Fibroblast of lung (primary cell): Measurements from ENCODE around the gene GPSM1. TPM values are rescaled to one million over a fixed set of nuclear protein-coding genes. Genes with fewer than 3 reads are reported as not detected.

ENCODE experiments used
- DNase-seq, 2 donors: peaks; one replicate each; pipeline versions ENCODE4 v3.0.0 to v3.0.0-alpha.2; 2010; ENCODE audit warnings: low read depth in 2 of 2
- H2AFZ ChIP-seq: 2 replicates; pipeline ENCODE4 v1.5.1; 2012; ENCODE audit warnings: low read length, control low read depth, inconsistent platforms
- H3K27ac ChIP-seq: 2 replicates; pipeline ENCODE4 v1.5.1; 2011; ENCODE audit warnings: low read length, control low read depth; ENCODE audit not compliant: insufficient read depth
- H3K27me3 ChIP-seq: 2 replicates; pipeline ENCODE4 v1.5.1; 2011; ENCODE audit warnings: mild to moderate bottlenecking, low read length; ENCODE audit not compliant: control insufficient read depth, insufficient read depth
- H3K36me3 ChIP-seq: 2 replicates; pipeline ENCODE4 v1.5.1; 2011; ENCODE audit warnings: low read length; ENCODE audit not compliant: control insufficient read depth, insufficient read depth
- H3K4me1 ChIP-seq: 2 replicates; pipeline ENCODE4 v1.5.1; 2011; ENCODE audit warnings: low read length; ENCODE audit not compliant: control insufficient read depth, insufficient read depth; ENCODE audit errors: extremely low read depth
- H3K4me2 ChIP-seq: 2 replicates; pipeline ENCODE4 v1.5.1; 2011; ENCODE audit warnings: low read length, control low read depth; ENCODE audit not compliant: insufficient read depth; ENCODE audit errors: extremely low read depth
- H3K4me3 ChIP-seq, 4 experiments: fragments of 200-600 bp in 1 of 4; sonication (generic) in 1 of 4; replicated peaks in 1 of 4; 2 replicates each; pipeline ENCODE4 v1.5.1; 2011 to 2016; ENCODE audit warnings: low read length in 4 of 4, low read depth in 3 of 4, mild to moderate bottlenecking in 3 of 4, control low read depth in 2 of 4, inconsistent platforms in 1 of 4, mixed read lengths in 1 of 4; ENCODE audit not compliant: insufficient read depth in 1 of 4; ENCODE audit errors: control extremely low read depth in 1 of 4
- H3K79me2 ChIP-seq: 2 replicates; pipeline ENCODE4 v1.5.1; 2012; ENCODE audit warnings: mild to moderate bottlenecking, low read length, inconsistent platforms; ENCODE audit not compliant: control insufficient read depth, insufficient read depth
- H3K9ac ChIP-seq: 2 replicates; pipeline ENCODE4 v1.5.1; 2011; ENCODE audit warnings: mild to moderate bottlenecking, low read length, control low read depth; ENCODE audit not compliant: insufficient read depth
- H3K9me3 ChIP-seq: 2 replicates; pipeline ENCODE4 v1.5.1; 2012; ENCODE audit warnings: low read depth, low read length; ENCODE audit not compliant: control insufficient read depth, insufficient read depth
- H4K20me1 ChIP-seq: 2 replicates; pipeline ENCODE4 v1.5.1; 2011; ENCODE audit warnings: low read length; ENCODE audit not compliant: control insufficient read depth, insufficient read depth; ENCODE audit errors: extremely low read depth
- CTCF ChIP-seq, 2 donors: IDR thresholded peaks in 1 of 2; conservative IDR thresholded peaks in 1 of 2; 1 replicate in 1 of 2; 2 replicates in 1 of 2; pipeline ENCODE4 v1.5.1; 2011 to 2012; ENCODE audit warnings: low read length in 2 of 2, control low read depth in 1 of 2, inconsistent platforms in 1 of 2, low read depth in 1 of 2, mild to moderate bottlenecking in 1 of 2
- EZH2 ChIP-seq: IDR thresholded peaks from 2 replicates; pipeline ENCODE4 v1.5.1; 2012; ENCODE audit warnings: low read length, control low read depth, mild to moderate bottlenecking; ENCODE audit errors: missing control alignments
- polyA plus RNA-seq, 2 donors: library from polyadenylated mRNA; depleted of rRNA in 1 of 2; stranded (reverse) in 1 of 2; unstranded in 1 of 2; fragments of >200 nt; gene quantifications; 2 replicates each; pipeline ENCODE4 v1.2.1, GENCODE V29; 2011 to 2012; ENCODE audit warnings: missing spikeins in 1 of 2
- total RNA-seq: library from RNA; depleted of rRNA; stranded (reverse); fragments of >200 nt; gene quantifications from 2 replicates; pipeline ENCODE4 v1.2.1, GENCODE V29; 2014

GPSM1 gene
- total and polyA plus RNA-seq, 2 donors (not counting 1 experiment from before 2014, with no cell fraction given), result 15.8 to 60.3 TPM

DNA sequence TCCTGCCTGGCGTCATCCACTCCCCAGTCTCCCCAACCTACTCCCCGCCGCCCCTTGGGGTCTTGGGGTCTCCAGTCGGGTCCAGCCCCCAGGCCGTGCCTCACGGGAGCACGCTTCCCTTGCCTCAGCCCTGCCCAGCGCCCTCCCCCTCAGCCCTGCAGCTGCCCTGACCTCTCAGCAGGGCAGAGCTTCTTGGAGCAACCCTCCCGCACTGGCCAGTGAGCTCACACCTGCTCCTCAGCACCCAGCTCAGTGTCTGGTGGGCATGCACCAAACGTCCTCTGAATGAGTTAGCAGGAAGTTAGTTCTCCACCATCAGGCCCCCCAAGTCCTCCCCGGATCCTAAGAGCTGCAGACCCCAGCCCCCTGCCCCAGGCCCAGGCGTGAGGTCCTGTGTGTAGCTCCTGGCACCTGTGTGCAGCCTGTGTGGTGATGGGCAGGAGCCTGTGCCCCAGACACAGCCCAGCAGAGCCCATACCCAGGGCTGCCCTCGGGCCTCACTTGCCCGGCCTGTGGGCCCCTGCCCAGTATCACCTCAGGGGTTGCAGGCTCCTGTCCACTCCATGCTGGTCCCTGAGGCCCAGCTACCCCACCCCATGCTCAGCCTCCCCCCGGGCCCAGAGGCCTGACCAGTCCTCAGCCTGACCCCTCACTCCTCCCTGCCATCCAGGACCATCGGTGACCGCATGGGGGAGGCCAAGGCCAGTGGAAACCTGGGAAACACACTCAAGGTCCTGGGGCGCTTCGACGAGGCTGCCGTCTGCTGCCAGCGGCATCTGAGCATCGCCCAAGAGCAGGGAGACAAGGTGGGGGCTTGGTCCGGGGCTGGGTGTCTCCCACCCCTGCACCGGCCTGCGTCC lies 8.2 kb downstream of the GPSM1 start:
- no peak overlapping the region for H2AFZ ChIP-seq
- peaks cover 47% of the 10 kb centered on the region for H3K36me3 ChIP-seq
- H3K27me3 ChIP-seq, result no peaks in the 10 kb centered on the region
- peaks cover 37% of the 10 kb centered on the region for H3K79me2 ChIP-seq
- H3K4me3 ChIP-seq, result no peak overlapping the region
- no peaks in the 10 kb centered on the region for H3K4me1 ChIP-seq
- no peak for DNase-seq
- peak overlapping the region; percentile 23 for H3K9ac ChIP-seq
- no peaks in the 10 kb centered on the region for H4K20me1 ChIP-seq
- H3K9me3 ChIP-seq, result no peaks in the 10 kb centered on the region
- TF ChIP-seq CTCF (conservative IDR thresholded peaks at IDR 0.05 in 1 of 2, IDR thresholded peaks at IDR 0.05 in 1 of 2; ENCODE audit: low read depth in 1 of 2, low read length in 2 of 2) (no peak), EZH2 (no peak)
- H3K4me2 ChIP-seq, result no peak overlapping the region
- peak overlapping the region; percentile 20 for H3K27ac ChIP-seq

GRCh38 chr9:136336156-136336870 lies 9.0 kb downstream of the GPSM1 start:
- peak; percentile 51 to 72 for DNase-seq
- Histone ChIP-seq H3K4me1 (no peaks in the 10 kb centered on the region), H3K27me3 (no peaks in the 10 kb centered on the region), H2AFZ (no peak overlapping the region), H3K9ac (no peak overlapping the region), H3K4me3 (no peak overlapping the region), H4K20me1 (no peaks in the 10 kb centered on the region), H3K4me2 (no peak overlapping the region), H3K9me3 (no peaks in the 10 kb centered on the region), H3K36me3 (peaks cover 54% of the 10 kb centered on the region), H3K27ac (peak overlapping the region; percentile 43), H3K79me2 (peaks cover 30% of the 10 kb centered on the region)
- no peak for TF ChIP-seq EZH2
- TF ChIP-seq CTCF (conservative IDR thresholded peaks at IDR 0.05 in 1 of 2, IDR thresholded peaks at IDR 0.05 in 1 of 2; ENCODE audit: low read depth in 1 of 2, low read length in 2 of 2), result no peak

GRCh38 chr9:136336881-136337280 lies 9.5 kb downstream of the GPSM1 start:
- TF ChIP-seq EZH2, result no peak
- no peak for TF ChIP-seq CTCF (conservative IDR thresholded peaks at IDR 0.05 in 1 of 2, IDR thresholded peaks at IDR 0.05 in 1 of 2; ENCODE audit: low read depth in 1 of 2, low read length in 2 of 2)
- Histone ChIP-seq H2AFZ (no peak overlapping the region), H3K27me3 (no peaks in the 10 kb centered on the region), H3K36me3 (peaks cover 56% of the 10 kb centered on the region), H3K4me1 (no peaks in the 10 kb centered on the region), H3K27ac (no peak overlapping the region), H4K20me1 (no peaks in the 10 kb centered on the region), H3K9me3 (no peaks in the 10 kb centered on the region), H3K9ac (no peak overlapping the region), H3K79me2 (peaks cover 24% of the 10 kb centered on the region), H3K4me3 (no peak overlapping the region), H3K4me2 (no peak overlapping the region)
- no peak for DNase-seq
